ENCODE results near the gene DLX5. TPM values are rescaled to one million over a fixed set of nuclear protein-coding genes. Genes with fewer than 3 reads are reported as not detected.

The DLX5 gene
- total and polyA plus RNA-seq, 9 of the 15 experiments (the other 6 are each of a cell fraction or from before 2014, with no cell fraction given): not detected

GRCh38 chr7:97043281-97043680 lies 18.6 kb upstream of the DLX5 start:
- H3K79me2 ChIP-seq (ENCODE audit: control insufficient read depth, insufficient read depth, low read length): no peaks in the 10 kb centered on the region
- ChIA-PET POLR2A (no interaction called here), CTCF (ENCODE audit: low intra/inter-chr PET ratio) (no interaction called here)
- no TSS peak for BruUV-seq (replicated peaks)
- H3K27me3 ChIP-seq (ENCODE audit: control insufficient read depth in 2 of 2, insufficient read depth in 2 of 2, low read length in 2 of 2): no peaks in the 10 kb centered on the region; a peak in 1 of 5 replicates
- TF ChIP-seq ZNF592 (IDR thresholded peaks at IDR 0.05) (no peak), RBM34 (IDR thresholded peaks at IDR 0.05; ENCODE audit: borderline replicate concordance, insufficient read depth, low read length) (no peak), HDAC2 (IDR thresholded peaks at IDR 0.05) (no peak), FOXP4 (CRISPR knock-in tag; IDR thresholded peaks at IDR 0.05; ENCODE audit: borderline replicate concordance) (no peak), PHF20 (IDR thresholded peaks at IDR 0.05; ENCODE audit: partially characterized antibody) (no peak), CXXC5 (CRISPR knock-in tag; IDR thresholded peaks at IDR 0.05) (no peak), PHB2 (IDR thresholded peaks at IDR 0.05; ENCODE audit: low read depth) (no peak), MAFF (IDR thresholded peaks at IDR 0.05; ENCODE audit: low read length) (no peak), SMC3 (conservative IDR thresholded peaks at IDR 0.05; ENCODE audit: insufficient read depth, low read depth, low read length) (no peak), E2F3 (CRISPR knock-in tag; IDR thresholded peaks at IDR 0.05) (no peak)
- no peak overlapping the region for H3K4me3 ChIP-seq
- intact Hi-C loops (cut with micrococcal nuclease): no loop called here
- H2AFZ ChIP-seq (ENCODE audit: low read depth, low read length): no peak overlapping the region
- no peaks in the 10 kb centered on the region for H3K9me3 ChIP-seq (replicated peaks; ENCODE audit: control insufficient read depth, insufficient read depth, low read depth, low read length)
- H3K9me1 ChIP-seq (ENCODE audit: control insufficient read depth, insufficient read depth, low read length): no peaks in the 10 kb centered on the region
- H3K27ac ChIP-seq (ENCODE audit: extremely low read depth, low read depth, low read length): no peak overlapping the region
- 0% methylated on average over 2 of the region's 2 CpGs for WGBS (ENCODE audit: insufficient coverage, low coverage, missing lambda C conversion rate)
- no peak overlapping the region for H3K9ac ChIP-seq (ENCODE audit: insufficient read depth in 1 of 2, low read depth in 2 of 2, low read length in 2 of 2)
- DNase-seq (ENCODE audit: extremely low read depth in 1 of 4, low spot score in 3 of 4) (no peak), FAIRE-seq (no peak), ATAC-seq (no peak)
- H3K4me1 ChIP-seq (replicated peaks in 1 of 2; ENCODE audit: control insufficient read depth in 2 of 2, insufficient read depth in 2 of 2, low read length in 2 of 2): no peaks in the 10 kb centered on the region
- H4K20me1 ChIP-seq (replicated peaks; ENCODE audit: control insufficient read depth, insufficient read depth, low read length): no peaks in the 10 kb centered on the region
- in situ Hi-C loops (cut with MboI): no loop called here
- H3K4me2 ChIP-seq (ENCODE audit: insufficient read depth, low read length): no peak overlapping the region
- H3K36me3 ChIP-seq (ENCODE audit: control insufficient read depth, insufficient read depth, low read length): no peaks in the 10 kb centered on the region

Data from K562 (cell line).